ENCODE results near the gene PPP1R36.
"Not testable (repeated sequence)": the region's sequence is repeated elsewhere in the genome, so short reads cannot be mapped to it uniquely, and the experiment has no call there.

PPP1R36 gene

DNA sequence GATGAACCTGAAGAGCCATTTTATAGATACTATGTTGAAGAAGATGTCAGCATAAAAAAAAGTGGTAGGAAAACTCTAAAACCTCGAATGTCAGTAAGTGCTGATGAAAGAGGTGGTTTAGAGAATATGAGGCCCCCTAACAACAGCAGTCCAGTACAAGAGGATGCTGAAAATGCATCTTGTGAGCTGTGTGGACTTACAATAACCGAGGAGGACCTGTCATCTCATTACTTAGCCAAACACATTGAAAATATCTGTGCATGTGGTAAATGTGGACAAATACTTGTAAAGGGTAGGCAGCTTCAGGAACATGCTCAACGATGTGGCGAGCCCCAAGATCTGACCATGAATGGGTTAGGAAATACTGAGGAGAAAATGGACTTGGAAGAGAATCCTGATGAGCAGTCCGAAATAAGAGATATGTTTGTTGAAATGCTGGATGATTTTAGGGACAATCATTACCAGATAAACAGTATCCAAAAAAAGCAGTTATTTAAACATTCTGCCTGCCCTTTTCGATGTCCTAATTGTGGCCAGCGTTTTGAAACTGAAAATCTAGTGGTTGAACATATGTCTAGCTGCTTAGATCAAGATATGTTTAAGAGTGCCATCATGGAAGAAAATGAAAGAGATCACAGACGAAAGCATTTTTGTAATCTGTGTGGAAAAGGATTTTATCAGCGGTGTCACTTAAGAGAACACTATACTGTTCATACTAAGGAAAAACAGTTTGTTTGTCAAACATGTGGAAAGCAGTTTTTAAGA lies 27.0 kb upstream of the PPP1R36 start:
- DNase-seq = no peak

DNA sequence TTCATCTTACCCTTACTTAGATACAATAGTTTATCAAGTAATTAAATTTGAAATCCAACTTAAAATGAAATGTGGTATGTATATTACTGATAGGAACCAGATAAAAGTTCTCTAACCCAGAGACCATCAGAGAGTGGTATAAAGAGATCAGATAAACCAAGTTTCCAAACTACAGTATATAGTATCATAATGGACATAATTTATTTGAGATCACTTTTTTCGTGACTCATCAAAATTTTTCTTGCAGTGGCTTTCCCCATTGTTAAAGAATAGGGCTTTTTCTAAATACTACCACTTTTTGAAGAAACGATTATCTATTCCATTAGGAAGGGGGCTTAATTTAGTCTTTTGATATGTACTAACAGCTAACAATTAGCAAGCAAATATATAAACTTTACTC lies 24.4 kb upstream of the PPP1R36 start:
- no peak for DNase-seq

DNA sequence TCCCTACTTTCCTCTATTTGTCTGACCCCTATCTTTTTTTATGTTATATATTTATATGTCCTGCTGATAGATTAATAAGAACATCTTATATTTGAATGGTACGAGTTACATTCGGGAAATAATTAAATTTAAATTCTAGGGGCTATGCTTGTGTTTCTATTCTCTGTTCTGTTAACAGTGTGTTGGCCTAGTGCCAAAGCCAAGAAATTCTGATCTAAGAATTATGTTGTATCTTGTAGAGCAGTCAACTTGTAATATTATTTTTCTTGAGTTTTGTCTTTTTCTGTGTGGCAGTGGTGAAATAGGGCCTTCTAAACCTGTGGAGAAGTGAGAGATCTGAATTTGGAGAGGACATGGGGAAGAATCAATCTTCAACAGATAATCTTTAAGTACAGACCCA lies 18.2 kb upstream of the PPP1R36 start:
- no peak for DNase-seq

DNA sequence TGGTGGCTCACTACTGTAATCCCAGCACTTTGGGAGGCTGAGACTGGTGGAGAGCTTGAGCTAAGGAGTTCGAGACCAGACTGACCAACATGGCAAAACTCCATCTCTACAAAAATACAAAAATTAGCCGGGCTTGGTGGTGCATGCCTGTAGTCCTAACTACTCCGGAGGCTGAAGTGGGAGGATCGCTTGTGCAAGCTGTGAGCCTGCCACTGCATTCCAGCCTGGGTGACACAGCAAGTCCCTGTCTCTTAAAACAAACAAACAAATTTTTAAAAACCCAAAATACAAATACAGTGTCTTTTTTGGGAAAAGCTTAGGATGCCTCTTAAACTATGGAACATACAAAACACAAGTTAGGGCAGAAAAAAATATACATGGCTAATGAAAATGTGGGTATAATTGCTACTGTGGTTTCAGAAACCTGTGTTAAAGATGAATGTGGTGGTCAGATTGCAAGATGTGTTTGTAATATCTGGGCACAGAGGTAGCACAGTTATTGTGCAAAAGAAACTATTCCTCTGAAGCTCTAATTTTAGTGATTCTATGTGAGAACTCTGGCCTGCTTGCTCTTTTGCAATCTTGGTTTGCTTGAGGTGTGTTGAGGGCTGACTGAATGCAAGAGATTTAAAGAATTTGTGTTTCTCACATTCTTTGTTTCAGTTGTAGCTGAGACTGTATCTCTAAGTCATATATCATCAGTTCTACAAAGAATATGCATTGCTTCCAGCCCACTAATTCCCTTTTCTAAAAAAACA lies 13.1 kb upstream of the PPP1R36 start:
- no peak for DNase-seq

DNA sequence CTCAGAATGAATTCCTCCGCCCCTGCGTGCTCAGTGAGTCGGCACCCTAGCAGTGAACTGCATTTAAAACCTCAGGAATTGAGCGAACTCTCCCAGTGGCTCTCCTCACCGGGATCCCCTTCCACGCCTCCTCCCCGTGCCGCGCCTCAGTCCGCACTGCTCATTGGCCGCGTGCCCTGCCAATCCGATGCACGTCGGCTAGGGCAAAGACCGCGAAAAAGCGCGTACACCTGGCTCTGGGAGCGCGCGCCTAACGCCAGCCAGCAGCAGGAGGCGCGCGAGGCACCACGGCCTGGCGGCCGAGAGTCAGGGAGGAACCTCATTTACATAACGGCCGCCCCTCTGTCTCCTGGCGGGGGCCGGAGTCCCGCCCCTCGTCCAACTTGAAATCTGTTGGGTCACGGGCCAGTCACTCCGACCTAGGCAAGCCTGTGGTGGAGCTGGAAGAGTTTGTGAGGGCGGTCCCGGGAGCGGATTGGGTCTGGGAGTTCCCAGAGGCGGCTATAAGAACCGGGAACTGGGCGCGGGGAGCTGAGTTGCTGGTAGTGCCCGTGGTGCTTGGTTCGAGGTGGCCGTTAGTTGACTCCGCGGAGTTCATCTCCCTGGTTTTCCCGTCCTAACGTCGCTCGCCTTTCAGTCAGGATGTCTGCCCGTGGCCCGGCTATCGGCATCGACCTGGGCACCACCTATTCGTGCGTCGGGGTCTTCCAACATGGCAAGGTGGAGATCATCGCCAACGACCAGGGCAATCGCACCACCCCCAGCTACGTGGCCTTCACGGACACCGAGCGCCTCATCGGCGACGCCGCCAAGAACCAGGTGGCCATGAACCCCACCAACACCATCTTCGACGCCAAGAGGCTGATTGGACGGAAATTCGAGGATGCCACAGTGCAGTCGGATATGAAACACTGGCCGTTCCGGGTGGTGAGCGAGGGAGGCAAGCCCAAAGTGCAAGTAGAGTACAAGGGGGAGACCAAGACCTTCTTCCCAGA lies 9.3 kb upstream of the PPP1R36 start, which contains the start of gene HSPA2:
TSS of gene HSPA2 (plus strand) at position 534 of the 995 bp plus-strand sequence. CDS start at position 643, 109 bp downstream.
- peak; percentile 97 for DNase-seq

DNA sequence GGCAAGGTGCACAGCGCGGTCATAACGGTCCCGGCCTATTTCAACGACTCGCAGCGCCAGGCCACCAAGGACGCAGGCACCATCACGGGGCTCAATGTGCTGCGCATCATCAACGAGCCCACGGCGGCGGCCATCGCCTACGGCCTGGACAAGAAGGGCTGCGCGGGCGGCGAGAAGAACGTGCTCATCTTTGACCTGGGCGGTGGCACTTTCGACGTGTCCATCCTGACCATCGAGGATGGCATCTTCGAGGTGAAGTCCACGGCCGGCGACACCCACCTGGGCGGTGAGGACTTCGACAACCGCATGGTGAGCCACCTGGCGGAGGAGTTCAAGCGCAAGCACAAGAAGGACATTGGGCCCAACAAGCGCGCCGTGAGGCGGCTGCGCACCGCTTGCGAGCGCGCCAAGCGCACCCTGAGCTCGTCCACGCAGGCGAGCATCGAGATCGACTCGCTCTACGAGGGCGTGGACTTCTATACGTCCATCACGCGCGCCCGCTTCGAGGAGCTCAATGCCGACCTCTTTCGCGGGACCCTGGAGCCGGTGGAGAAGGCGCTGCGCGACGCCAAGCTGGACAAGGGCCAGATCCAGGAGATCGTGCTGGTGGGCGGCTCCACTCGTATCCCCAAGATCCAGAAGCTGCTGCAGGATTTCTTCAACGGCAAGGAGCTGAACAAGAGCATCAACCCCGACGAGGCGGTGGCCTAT lies 8.3 kb upstream of the PPP1R36 start:
- peak; percentile 65 for DNase-seq

DNA sequence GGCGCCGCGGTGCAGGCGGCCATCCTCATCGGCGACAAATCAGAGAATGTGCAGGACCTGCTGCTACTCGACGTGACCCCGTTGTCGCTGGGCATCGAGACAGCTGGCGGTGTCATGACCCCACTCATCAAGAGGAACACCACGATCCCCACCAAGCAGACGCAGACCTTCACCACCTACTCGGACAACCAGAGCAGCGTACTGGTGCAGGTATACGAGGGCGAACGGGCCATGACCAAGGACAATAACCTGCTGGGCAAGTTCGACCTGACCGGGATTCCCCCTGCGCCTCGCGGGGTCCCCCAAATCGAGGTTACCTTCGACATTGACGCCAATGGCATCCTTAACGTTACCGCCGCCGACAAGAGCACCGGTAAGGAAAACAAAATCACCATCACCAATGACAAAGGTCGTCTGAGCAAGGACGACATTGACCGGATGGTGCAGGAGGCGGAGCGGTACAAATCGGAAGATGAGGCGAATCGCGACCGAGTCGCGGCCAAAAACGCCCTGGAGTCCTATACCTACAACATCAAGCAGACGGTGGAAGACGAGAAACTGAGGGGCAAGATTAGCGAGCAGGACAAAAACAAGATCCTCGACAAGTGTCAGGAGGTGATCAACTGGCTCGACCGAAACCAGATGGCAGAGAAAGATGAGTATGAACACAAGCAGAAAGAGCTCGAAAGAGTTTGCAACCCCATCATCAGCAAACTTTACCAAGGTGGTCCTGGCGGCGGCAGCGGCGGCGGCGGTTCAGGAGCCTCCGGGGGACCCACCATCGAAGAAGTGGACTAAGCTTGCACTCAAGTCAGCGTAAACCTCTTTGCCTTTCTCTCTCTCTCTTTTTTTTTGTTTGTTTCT lies 7.6 kb upstream of the PPP1R36 start:
- DNase-seq = peak; percentile 64

DNA sequence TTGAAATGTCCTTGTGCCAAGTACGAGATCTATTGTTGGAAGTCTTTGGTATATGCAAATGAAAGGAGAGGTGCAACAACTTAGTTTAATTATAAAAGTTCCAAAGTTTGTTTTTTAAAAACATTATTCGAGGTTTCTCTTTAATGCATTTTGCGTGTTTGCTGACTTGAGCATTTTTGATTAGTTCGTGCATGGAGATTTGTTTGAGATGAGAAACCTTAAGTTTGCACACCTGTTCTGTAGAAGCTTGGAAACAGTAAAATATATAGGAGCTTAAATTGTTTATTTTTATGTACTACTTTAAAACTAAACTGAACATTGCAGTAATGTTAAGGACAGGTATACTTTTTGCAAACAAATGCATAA lies 6.9 kb upstream of the PPP1R36 start:
- DNase-seq = no peak

DNA sequence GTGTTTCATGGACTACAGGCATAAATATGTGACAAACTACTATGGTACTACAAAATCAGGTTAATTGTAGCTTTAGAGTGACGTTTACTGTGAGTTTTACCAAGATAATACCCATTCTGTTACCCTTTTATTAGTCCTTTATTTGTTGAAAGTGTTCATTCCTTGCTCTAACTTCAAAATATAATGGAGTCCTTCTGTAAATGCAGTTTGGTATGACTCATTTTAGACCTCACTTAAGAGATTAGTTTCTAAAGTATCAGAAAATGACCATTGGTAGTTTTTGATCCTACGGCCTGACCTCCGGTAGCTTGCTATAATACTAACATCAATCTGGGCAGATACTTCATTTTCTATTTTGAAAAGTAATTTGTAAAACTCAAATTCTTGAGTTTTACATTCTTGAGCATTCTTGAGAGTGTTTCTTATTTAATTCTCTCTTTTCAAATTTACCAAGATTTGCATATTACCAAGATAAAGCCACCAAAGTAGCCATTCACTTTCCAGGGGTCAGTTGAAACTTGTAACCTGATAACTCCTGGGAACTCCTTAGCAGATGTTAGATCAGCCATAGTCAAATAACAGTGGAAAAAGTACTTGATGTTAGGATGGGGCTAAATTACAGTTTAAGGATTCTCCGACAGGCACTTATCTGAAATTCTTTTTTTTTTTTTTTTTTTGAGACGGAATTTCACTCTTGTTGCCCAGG lies 5.0 kb upstream of the PPP1R36 start:
- no peak for DNase-seq

DNA sequence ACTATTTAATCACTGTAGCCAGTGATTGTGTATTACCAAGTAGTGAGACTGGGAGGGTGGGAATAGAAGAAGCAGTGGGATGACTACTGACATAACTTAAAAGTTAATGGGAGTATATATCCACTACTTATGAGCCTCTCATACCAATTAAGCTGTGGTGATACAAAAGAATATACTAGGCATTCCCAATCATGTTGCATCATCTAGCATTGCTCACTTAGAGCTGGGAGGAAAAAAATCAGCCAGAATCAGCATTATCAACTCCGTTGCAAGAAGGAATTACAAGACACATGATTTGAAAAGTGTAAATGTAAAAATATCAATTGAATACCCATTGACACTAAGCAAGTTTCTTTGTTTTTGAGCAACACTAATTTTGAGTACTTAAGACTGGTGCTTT lies 745 bp upstream of the PPP1R36 start:
- no peak for DNase-seq

DNA sequence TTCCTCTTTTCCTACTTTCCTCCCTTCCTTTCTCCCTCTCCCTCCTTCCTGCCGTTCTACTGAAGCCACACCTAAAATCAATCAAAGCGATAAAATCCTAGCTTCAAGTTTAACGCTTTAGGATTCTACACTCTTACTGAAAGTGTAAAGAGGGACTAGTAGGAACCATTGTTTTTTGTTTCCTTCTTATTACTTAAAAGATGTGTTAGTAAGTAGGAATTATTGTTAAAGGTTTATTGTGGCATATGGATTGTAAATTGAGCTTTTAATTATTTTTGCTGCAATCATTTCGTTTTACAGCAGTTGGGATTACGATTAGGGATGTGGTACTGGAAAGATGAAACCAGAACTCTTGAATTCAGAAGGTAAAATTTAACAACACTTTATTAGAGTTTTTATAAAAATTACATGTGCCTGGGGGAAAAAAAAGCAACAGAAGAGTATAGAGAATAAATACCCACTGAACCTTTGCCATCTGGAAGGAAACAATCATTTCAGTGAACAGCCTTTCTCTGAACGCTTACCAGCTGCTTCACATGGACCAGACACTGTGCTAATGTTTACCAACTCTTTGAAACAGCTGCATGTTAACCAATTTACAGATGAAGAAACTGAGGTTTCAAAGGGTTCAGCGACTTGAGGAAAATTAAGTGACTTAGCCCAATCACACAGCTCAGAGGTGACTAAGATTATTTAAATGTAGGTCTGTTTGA lies 1.0 kb downstream of the PPP1R36 start:
- DNase-seq = no peak

DNA sequence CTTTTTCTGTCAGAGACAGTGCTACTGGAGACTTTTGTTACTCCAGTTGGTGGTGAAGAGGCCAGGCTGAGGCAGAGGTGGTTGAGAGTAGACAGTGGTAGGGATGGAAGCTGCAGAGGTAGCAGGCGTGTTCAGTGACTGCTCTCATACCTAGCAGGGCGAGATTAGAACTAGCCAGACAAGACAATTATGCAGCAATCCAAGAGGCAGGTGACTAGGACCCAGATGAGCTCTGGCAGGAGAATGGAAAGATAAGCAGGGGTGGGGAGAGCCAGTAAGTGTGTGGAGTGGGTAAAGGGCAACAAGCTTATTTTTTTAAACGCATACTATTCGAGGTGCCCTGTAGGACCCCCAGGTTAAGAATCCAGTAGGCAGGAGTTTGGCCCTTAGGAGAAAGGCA lies 4.8 kb downstream of the PPP1R36 start:
- no peak for DNase-seq

DNA sequence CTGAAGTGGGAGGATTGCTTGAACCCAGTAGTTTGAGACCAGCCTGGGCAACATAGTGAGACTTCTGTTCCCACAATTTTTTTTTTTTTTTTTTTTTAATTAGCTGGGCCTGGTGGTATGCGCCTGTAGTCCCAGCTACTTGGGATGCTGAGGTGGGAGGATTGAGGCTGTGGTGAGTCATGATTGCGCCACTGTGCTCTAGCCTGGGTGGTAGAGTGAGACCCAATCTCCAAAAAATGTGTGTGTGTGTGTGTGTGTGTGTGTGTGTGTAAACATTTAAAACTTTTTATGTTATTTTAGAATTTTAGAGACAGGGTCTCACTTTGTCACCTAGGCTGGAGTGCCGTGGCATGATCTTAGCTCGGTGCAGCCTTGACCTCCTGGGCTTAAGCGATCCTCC lies 6.8 kb downstream of the PPP1R36 start:
- DNase-seq = no peak

DNA sequence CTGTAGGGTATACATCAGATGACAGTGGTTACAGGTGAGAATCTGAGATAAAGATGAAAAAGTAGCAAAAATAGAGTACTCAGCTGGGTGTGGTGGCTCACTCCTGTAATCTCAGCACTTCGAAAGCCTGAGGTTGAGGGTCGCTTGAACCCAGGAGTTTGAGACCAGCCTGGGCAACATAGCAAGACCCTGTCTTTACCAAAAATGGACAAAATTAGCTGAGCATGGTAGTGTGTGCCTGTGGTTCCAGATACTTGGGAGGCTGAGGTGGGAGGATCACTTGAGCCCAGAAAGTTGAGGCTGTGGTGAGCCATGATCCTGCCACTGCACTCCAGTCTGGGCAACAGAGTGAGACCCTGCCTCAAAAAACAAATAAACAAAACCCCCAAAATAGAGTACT lies 8.5 kb downstream of the PPP1R36 start:
- DNase-seq = not testable (repeated sequence)

DNA sequence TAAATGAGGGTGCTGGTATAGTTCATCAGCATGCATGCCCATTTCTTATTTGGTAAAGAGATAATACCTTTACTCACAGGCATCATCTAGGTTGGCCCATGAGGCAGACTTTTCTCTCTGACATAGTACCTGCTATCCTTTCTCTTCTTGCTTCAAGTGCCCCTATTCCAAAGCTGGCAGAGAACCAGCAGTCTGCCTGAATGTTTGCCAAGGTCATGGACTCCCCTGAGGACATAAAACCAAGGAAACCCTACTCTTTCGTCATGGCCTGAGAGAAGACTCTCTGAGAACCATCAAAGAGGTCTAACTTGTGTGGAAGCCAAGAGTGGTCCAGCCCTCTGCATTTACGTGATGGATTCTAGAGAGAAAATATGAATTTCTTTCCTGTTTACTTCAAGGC lies 11.9 kb downstream of the PPP1R36 start:
- DNase-seq = no peak

DNA sequence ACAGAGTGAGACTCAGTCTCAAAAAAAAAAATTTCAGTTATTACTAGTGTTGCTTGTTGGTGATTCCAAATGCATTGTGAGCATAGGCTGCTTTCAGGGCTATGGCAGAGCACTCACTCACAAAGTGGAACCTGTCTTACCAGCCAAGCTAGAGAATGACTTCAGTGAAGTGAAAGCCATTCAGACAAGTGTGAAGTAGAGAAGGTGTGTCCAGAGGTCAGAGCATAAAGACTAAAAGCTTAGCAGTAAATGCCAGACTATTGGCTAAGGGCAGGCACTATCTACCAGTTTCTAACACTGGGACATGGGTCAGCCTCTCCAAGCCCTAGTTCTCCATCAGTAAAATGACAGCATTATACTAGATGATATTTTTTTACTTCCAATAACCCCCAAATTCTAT lies 12.7 kb downstream of the PPP1R36 start:
- no peak for DNase-seq

DNA sequence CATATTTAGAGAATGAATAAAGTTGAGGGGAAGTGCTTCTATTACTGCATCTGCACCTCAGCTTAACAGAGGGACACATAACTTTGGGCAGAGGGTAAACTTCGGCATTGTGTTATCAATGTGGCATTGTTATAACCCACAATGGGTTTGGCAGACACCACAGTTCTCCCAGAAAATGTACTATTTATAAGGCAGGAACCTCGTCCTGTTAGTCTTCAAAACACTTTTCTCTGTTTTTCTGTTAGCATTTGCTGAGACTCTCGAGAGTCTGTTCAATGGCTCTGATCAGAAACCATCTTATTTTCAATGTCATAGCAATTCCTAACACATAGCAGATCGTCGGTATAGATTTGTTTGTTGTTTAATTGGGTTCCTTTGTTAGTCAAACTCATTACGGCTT lies 13.9 kb downstream of the PPP1R36 start:
- no peak for DNase-seq

DNA sequence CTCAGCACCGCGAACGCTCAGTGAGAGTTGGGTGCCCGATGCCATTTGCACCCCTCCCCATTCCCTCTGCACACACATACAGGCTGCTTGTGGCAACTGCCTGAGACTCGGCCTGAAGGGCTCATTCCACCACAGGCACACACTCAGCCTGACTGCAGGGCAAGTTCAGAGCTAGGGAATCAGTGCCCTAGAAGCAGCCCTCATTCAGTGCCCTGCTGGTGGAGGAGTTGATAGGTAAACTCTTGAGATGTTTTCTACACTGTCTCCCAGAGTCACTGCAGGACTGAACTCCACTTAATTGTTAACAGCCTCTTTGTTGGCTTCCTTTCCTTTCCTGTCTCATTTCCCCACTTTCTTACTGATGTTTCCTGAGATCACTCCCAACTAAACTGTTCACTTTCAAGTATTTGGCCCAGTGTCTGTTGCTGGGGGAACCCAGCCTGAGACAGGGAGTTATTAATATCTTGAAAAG lies 16.9 kb downstream of the PPP1R36 start:
- DNase-seq = no peak

DNA sequence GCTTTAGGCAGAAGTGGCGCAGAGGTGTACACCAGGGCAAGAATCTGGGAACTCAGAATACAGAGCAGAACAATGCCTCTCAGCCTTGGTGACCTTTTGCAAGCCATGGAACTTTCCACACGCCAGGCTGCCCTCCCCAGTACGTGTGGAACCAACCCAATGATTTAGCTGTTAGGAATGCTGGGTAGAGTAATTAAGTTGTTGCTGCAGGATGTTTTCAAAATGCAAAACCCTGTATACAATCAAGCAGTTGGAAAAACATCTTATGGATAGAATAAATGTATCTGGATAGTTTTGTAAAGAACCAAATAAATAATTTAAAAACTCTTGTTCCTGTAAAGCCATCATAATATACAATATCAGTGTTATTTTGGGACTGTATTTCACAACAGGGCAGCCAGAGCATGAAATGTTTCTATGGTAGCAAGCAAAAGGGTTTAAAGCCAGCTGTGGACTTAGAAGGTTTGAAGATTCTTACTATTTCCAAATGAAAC lies 19.4 kb downstream of the PPP1R36 start:
- DNase-seq = no peak

DNA sequence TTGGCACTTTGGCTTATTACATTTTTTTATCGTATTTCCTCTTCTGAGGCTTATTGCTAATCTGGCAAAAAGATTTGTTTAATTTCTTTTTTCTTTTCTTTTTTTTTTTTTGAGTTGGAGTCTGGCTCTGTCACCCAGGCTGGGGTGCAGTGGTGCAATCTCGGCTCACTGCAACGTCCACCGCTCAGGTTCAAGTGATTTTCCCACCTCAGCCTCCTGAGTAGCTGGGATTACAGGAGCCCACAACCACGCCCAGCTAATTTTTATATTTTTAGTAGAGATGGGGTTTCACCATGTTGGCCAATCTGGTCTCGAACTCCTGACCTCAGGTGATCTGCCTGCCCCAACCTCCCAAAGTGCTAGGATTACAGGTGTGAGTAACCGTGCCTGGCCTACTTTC lies 19.9 kb downstream of the PPP1R36 start:
- DNase-seq = not testable (repeated sequence)

Measured in activated CD8-positive, alpha-beta memory T cell treated with anti-CD3 and anti-CD28 coated beads for 24 hours (primary cell).